T-cell (primary cell): ENCODE results near the gene MCTP1. TPM values are rescaled to one million over a fixed set of nuclear protein-coding genes. Genes with fewer than 3 reads are reported as not detected.

ENCODE experiments used
- ATAC-seq, 4 experiments: fragments of 200-7000 bp in 3 of 4; fragments of 150-1000 bp in 1 of 4; cut with Tn5 transposase; replicated peaks in 1 of 4; 1 replicate in 3 of 4; 2 replicates in 1 of 4; pipeline ENCODE4 v1.10.0; 2021; ENCODE audit warnings: moderate library complexity in 3 of 4, mild to moderate bottlenecking in 2 of 4, moderate number of reproducible peaks in 1 of 4
- CTCF ChIA-PET, 2 donors: fragments of 300-600 bp; sonication (Branson Sonifier 250); formaldehyde crosslinking; loops; one replicate each; lab custom pipeline; 2022; ENCODE audit warnings: antibody characterized with exemption in 2 of 2; lab: Charles Lee
- POLR2A ChIA-PET, 2 donors: fragments of 300-600 bp; sonication (Branson Sonifier 250); formaldehyde crosslinking; loops; one replicate each; lab custom pipeline; 2022; ENCODE audit warnings: antibody characterized with exemption in 2 of 2; lab: Charles Lee
- DNase-seq, 35 experiments: peaks; one replicate each; pipeline versions ENCODE4 v3.0.0 to v3.0.0-alpha.2; 2013 to 2023
- H3K27ac ChIP-seq: one replicate; pipeline ENCODE4 v1.5.1; 2013; ENCODE audit warnings: low read length
- H3K27me3 ChIP-seq, 2 experiments: replicated peaks in 1 of 2; 1 replicate in 1 of 2; 2 replicates in 1 of 2; pipeline versions ENCODE4 v1.6.1 to v1.7.0; 2013; ENCODE audit warnings: low read length in 1 of 2, mixed read lengths in 1 of 2; ENCODE audit not compliant: control insufficient read depth in 2 of 2, insufficient read depth in 2 of 2; ENCODE audit errors: extremely low read depth in 1 of 2
- H3K36me3 ChIP-seq, 2 donors: 1 replicate in 1 of 2; 2 replicates in 1 of 2; pipeline versions ENCODE4 v1.6.1 to v1.7.0; 2013; ENCODE audit warnings: low read length in 1 of 2; ENCODE audit not compliant: control insufficient read depth in 2 of 2, insufficient read depth in 1 of 2; ENCODE audit errors: extremely low read depth in 1 of 2
- H3K4me1 ChIP-seq, 2 experiments: 1 replicate in 1 of 2; 2 replicates in 1 of 2; pipeline versions ENCODE4 v1.6.1 to v1.7.0; 2013; ENCODE audit warnings: low read length in 2 of 2, mixed read lengths in 1 of 2; ENCODE audit not compliant: insufficient read depth in 2 of 2, control insufficient read depth in 1 of 2; ENCODE audit errors: extremely low read depth in 1 of 2
- H3K4me3 ChIP-seq, 2 donors: 1 replicate in 1 of 2; 2 replicates in 1 of 2; pipeline versions ENCODE4 v1.5.1 to v1.7.0; 2013; ENCODE audit warnings: mild to moderate bottlenecking in 2 of 2, low read length in 1 of 2, moderate library complexity in 1 of 2; ENCODE audit not compliant: control insufficient read depth in 1 of 2; ENCODE audit errors: extremely low read depth in 1 of 2
- H3K9me3 ChIP-seq: 2 replicates; pipeline ENCODE4 v1.7.0; 2013
- H3K27ac Mint-ChIP-seq, 2 donors: one replicate each; pipeline ENCODE4 v1.8.0; 2020 to 2021; ENCODE audit warnings: mild to moderate bottlenecking in 2 of 2, mixed read lengths in 2 of 2
- H3K27me3 Mint-ChIP-seq, 2 donors: one replicate each; pipeline ENCODE4 v1.8.0; 2021 to 2022; ENCODE audit warnings: mixed read lengths in 2 of 2
- H3K36me3 Mint-ChIP-seq: one replicate; pipeline ENCODE4 v1.8.0; 2021; ENCODE audit warnings: mixed read lengths
- H3K4me1 Mint-ChIP-seq, 3 donors: one replicate each; pipeline ENCODE4 v1.8.0; 2020 to 2022; ENCODE audit warnings: mixed read lengths in 3 of 3, mild to moderate bottlenecking in 1 of 3
- H3K4me3 Mint-ChIP-seq, 3 donors: one replicate each; pipeline ENCODE4 v1.8.0; 2020 to 2022; ENCODE audit warnings: mild to moderate bottlenecking in 3 of 3, mixed read lengths in 3 of 3, moderate library complexity in 3 of 3
- H3K9me3 Mint-ChIP-seq, 3 donors: one replicate each; pipeline ENCODE4 v1.8.0; 2020 to 2022; ENCODE audit warnings: mixed read lengths in 3 of 3
- WGBS: methylation state at CpG from one replicate; pipeline ENCODE4 v1.1.5; 2013; ENCODE audit warnings: missing lambda C conversion rate; ENCODE audit not compliant: insufficient coverage; 5-methylcytosine and 5-hydroxymethylcytosine counted together
- total RNA-seq, 35 experiments: library from RNA in 6 of 35; stranded (reverse) in 6 of 35; fragments of 120-200 nt in 1 of 35; gene quantifications; one replicate each; pipeline versions ENCODE4 v1.2.1 to v1.2.4 and lab custom pipeline; 2013 to 2026

Gene MCTP1
- total RNA-seq, 5 donors from 2014 or later (not counting 1 experiment from before 2014, with no cell fraction given) = 0.21 to 2.9 (median 1.7) TPM; not detected in 1

DNA sequence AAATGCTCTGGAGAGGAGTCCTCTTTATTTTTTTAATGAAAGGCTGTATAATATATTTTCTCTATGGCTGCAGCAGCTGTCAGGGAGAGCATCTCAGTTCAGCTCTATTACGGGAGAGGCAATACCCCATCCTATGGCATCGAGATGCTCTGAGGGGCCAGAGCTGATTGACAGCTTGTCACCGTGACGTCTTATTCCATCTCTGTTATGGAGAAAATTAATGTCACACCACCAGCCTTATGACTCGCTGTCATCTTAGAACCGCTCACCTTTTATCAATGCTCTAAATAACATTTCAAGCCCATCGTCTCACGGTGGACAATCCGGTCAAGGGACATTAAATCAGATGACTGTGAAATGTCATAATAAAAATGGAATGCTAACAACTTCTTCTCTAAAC is 392.9 kb downstream of the MCTP1 start:
- H3K4me1 ChIP-seq = no peaks in the 10 kb centered on the region
- no peaks in the 10 kb centered on the region for H3K9me3 ChIP-seq
- no peaks in the 10 kb centered on the region for H3K27me3 Mint-ChIP-seq
- no peak overlapping the region for H3K4me3 Mint-ChIP-seq
- no peak for DNase-seq
- H3K36me3 ChIP-seq = no peaks in the 10 kb centered on the region
- H3K9me3 Mint-ChIP-seq = no peaks in the 10 kb centered on the region
- 93% methylated on average over 2 of the region's 9 CpGs for WGBS
- CTCF ChIA-PET = no interaction called here
- H3K4me1 Mint-ChIP-seq = no peaks in the 10 kb centered on the region
- no peak overlapping the region for H3K27ac ChIP-seq
- POLR2A ChIA-PET = no interaction called here
- H3K36me3 Mint-ChIP-seq = no peaks in the 10 kb centered on the region
- no peak for ATAC-seq
- H3K27me3 ChIP-seq = no peaks in the 10 kb centered on the region
- H3K27ac Mint-ChIP-seq = no peak overlapping the region
- H3K4me3 ChIP-seq = no peak overlapping the region

DNA sequence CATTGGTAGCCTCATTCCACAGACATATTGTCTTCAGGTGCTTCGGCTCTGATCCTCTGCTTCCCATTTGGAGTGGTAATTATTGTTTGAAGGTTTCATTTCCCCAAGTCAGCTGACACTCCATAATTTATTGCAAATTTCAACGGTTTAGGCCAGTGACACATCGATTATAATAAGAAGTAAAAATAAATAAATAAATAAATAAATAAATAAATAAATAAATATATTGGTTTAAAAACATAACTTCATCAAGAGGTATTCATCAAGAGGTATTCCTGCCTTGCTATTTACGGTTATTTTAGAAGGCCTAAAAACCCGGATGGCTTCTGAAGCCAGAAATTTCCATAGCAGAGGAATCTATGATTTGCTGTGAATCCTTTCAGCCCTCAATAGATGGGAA is 393.3 kb downstream of the MCTP1 start:
- ATAC-seq = no peak
- WGBS = no CpG with 5 or more reads among the region's 5 CpGs
- H3K27ac Mint-ChIP-seq = no peak overlapping the region

DNA sequence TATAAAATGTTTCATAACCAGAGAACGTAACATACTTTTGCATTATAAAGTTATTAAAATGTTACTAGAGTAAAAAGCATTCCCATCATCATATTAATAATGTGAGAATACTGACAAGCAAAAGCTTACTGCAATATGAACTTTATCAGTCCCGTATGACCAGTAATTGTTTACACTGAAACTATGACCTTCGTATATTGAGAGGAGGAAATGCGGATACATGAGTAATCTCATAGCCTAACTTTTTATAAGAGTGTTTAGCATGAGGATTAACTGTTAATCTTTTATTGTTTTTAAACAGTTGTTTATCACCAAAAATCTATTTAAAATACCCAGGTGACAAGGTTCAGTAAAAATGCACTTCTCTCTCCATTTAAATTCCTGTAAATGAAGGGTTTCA is 394.0 kb downstream of the MCTP1 start:
- Mint-ChIP-seq H3K4me3 (no peak overlapping the region), H3K36me3 (no peaks in the 10 kb centered on the region), H3K9me3 (no peaks in the 10 kb centered on the region), H3K4me1 (no peaks in the 10 kb centered on the region), H3K27me3 (no peaks in the 10 kb centered on the region), H3K27ac (no peak overlapping the region)
- Histone ChIP-seq H3K4me1 (no peaks in the 10 kb centered on the region), H3K27ac (no peak overlapping the region), H3K36me3 (no peaks in the 10 kb centered on the region), H3K4me3 (no peak overlapping the region), H3K9me3 (no peaks in the 10 kb centered on the region), H3K27me3 (no peaks in the 10 kb centered on the region)
- POLR2A ChIA-PET = no interaction called here
- DNase-seq = no peak
- ATAC-seq = no peak
- CTCF ChIA-PET = no interaction called here
- no CpG with 5 or more reads among the region's 4 CpGs for WGBS

More for the DNA sequence above, 393.3 kb downstream of the MCTP1 start:
- H3K4me1 Mint-ChIP-seq = no peaks in the 10 kb centered on the region
- POLR2A ChIA-PET = no interaction called here
- Histone ChIP-seq H3K27ac (no peak overlapping the region), H3K36me3 (no peaks in the 10 kb centered on the region), H3K9me3 (no peaks in the 10 kb centered on the region), H3K4me3 (no peak overlapping the region), H3K27me3 (no peaks in the 10 kb centered on the region), H3K4me1 (no peaks in the 10 kb centered on the region)
- no peak overlapping the region for H3K4me3 Mint-ChIP-seq
- CTCF ChIA-PET = no interaction called here
- no peaks in the 10 kb centered on the region for H3K36me3 Mint-ChIP-seq
- no peaks in the 10 kb centered on the region for H3K27me3 Mint-ChIP-seq
- DNase-seq = no peak
- no peaks in the 10 kb centered on the region for H3K9me3 Mint-ChIP-seq

DNA sequence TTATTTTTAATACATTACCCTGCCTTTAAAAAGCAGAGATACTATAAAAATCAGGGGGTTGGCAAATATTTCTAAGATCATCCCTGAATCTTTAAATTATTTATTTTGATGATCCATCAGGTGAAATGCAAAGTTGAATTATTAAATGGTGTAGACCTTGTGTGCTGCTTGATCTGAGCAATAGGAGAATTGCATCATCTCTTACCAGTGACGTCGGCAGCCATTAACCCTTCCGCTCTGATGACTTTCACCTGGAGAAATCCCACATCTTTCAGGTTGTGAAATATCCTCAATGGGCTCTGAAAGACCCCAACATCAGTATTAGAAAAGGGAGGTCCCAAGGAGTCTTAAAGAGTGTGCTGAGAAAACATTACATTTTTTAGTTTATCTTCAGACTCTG is 396.2 kb downstream of the MCTP1 start:
- Mint-ChIP-seq H3K9me3 (no peaks in the 10 kb centered on the region), H3K27ac (no peak overlapping the region), H3K27me3 (no peaks in the 10 kb centered on the region), H3K4me3 (no peak overlapping the region), H3K4me1 (no peaks in the 10 kb centered on the region), H3K36me3 (no peaks in the 10 kb centered on the region)
- Histone ChIP-seq H3K27me3 (no peaks in the 10 kb centered on the region), H3K4me3 (no peak overlapping the region), H3K27ac (no peak overlapping the region), H3K4me1 (no peaks in the 10 kb centered on the region), H3K36me3 (no peaks in the 10 kb centered on the region), H3K9me3 (no peaks in the 10 kb centered on the region)
- ChIA-PET POLR2A (no interaction called here), CTCF (no interaction called here)
- no peak for ATAC-seq
- no CpG with 5 or more reads among the region's 3 CpGs for WGBS
- DNase-seq = no peak

DNA sequence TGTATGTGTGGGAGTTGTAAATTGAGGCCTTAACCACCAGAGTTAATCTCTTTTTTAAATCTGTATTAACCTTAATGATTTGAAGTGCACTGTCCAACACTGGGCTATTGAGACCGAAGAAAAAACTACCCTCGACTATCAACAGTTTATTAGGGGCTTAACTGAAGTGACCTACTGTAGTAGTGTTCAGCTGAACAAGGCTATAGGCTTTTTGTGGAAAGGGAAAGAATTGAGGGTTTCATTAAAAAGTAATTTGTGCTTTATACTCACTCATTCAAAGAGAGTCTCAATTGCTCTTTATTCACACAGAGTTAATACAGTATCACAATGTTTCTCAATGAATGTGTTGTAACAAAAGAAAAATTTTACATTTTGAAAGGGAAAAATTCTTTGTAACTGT is 399.0 kb downstream of the MCTP1 start:
- no peaks in the 10 kb centered on the region for H3K27me3 ChIP-seq
- Mint-ChIP-seq H3K27me3 (no peaks in the 10 kb centered on the region), H3K4me3 (no peak overlapping the region), H3K9me3 (no peaks in the 10 kb centered on the region), H3K4me1 (no peaks in the 10 kb centered on the region), H3K36me3 (no peaks in the 10 kb centered on the region), H3K27ac (no peak overlapping the region)
- DNase-seq = no peak
- H3K36me3 ChIP-seq = no peaks in the 10 kb centered on the region
- no peaks in the 10 kb centered on the region for H3K4me1 ChIP-seq
- CTCF ChIA-PET = no interaction called here
- no peak overlapping the region for H3K4me3 ChIP-seq
- no CpG with 5 or more reads among the region's 2 CpGs for WGBS
- POLR2A ChIA-PET = no interaction called here
- ATAC-seq = no peak
- H3K27ac ChIP-seq = no peak overlapping the region
- H3K9me3 ChIP-seq = no peaks in the 10 kb centered on the region

DNA sequence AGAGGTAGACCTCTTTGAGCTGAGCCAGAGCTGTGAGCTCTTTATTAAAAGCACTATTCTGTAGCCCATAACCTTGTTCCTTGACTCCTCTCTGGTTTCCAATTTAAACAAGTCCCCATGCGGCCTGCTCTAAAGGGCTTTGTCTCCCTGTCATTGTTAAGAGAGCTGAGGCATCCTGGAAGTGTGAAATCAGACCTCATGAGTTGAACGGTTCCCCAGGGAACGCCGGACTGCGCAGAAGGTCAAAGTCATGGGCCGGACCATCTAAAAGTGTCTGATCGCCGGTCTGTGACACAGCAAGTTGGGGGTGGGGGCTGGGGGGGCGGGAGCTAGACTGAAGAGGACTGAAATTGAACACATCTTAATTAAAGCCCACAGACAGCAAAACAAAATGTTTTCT is 400.6 kb downstream of the MCTP1 start:
- WGBS = no CpG with 5 or more reads among the region's 9 CpGs
- no peaks in the 10 kb centered on the region for H3K4me1 Mint-ChIP-seq
- H3K4me3 Mint-ChIP-seq = no peak overlapping the region
- CTCF ChIA-PET = no interaction called here
- no peaks in the 10 kb centered on the region for H3K27me3 Mint-ChIP-seq
- Histone ChIP-seq H3K27ac (no peak overlapping the region), H3K36me3 (no peaks in the 10 kb centered on the region), H3K9me3 (no peaks in the 10 kb centered on the region), H3K27me3 (no peaks in the 10 kb centered on the region), H3K4me1 (no peaks in the 10 kb centered on the region), H3K4me3 (no peak overlapping the region)
- ATAC-seq (no peak), DNase-seq (no peak)
- POLR2A ChIA-PET = no interaction called here
- H3K9me3 Mint-ChIP-seq = no peaks in the 10 kb centered on the region
- H3K27ac Mint-ChIP-seq = no peak overlapping the region
- no peaks in the 10 kb centered on the region for H3K36me3 Mint-ChIP-seq

DNA sequence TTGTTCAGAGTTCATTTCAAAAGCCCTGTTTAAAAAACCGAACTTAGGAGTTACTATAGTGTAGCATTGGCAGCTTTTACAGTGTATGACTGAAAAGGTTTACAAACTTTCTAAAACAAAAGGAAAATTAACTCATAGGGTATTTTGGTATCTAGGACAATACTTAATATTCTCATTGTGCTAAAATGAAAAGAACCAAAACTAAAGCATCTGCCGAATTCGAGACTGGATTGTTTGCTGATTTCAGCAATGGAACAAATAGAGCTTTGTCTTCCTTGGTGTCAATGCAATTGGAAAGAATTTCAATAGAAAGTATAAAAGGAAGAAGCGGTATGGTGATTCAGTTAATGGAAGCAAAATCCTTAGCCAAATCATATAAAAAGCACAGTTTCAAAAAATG is 412.4 kb downstream of the MCTP1 start:
- no peaks in the 10 kb centered on the region for H3K36me3 Mint-ChIP-seq
- no peak overlapping the region for H3K4me3 Mint-ChIP-seq
- 90% methylated on average over 2 of the region's 4 CpGs for WGBS

More for the DNA sequence above, 412.4 kb downstream of the MCTP1 start:
- no peaks in the 10 kb centered on the region for H3K27me3 Mint-ChIP-seq
- ChIA-PET CTCF (interaction anchor here in 1 of 2 donors (0.6 kb wide), 1 partner anchor 12 kb away, joined by 5 read pairs; no protein-coding TSS in a partner anchor), POLR2A (no interaction called here)
- Histone ChIP-seq H3K27me3 (no peaks in the 10 kb centered on the region), H3K4me1 (no peaks in the 10 kb centered on the region), H3K36me3 (peaks cover 0 to 4% of the 10 kb centered on the region in 2 donors), H3K9me3 (no peaks in the 10 kb centered on the region), H3K4me3 (no peak overlapping the region), H3K27ac (no peak overlapping the region)
- no peaks in the 10 kb centered on the region for H3K4me1 Mint-ChIP-seq
- H3K27ac Mint-ChIP-seq = no peak overlapping the region
- no peak for ATAC-seq
- no peak for DNase-seq
- H3K9me3 Mint-ChIP-seq = no peaks in the 10 kb centered on the region
